ENCODE measurements around the gene EFCAB8.

DNA sequence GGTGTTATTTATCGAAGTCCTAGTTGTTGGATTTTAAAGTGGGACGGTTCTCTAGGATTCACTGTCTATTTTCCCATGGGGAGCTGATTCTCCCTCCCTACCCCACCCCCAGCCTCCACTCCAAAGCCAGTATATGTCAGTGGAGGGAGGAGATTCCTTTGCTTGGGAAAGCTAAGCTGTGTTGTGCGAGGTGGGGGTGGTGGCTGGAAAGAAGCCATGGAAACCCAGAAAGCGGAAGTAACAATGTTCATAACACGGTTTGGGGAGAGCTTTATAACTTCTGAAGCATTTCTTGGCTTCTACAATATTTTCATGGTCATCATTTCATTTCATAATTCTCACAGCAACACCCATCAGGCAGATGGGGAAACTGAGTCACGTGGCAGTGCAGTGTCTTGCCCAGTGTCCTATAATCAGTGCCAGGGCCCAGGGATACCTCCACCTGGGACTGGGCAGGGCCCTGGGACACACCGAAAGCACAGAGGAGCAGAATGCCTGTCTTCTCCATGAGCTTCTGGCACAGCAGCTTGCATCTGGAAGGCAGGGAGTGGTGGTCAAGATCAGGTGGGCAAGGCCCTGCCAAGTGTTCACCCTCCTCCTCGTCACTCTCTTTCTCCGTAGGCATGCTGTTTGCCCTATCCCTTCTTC, 141.0 kb downstream of the EFCAB8 start:
- TF ChIP-seq, protein P1, sequence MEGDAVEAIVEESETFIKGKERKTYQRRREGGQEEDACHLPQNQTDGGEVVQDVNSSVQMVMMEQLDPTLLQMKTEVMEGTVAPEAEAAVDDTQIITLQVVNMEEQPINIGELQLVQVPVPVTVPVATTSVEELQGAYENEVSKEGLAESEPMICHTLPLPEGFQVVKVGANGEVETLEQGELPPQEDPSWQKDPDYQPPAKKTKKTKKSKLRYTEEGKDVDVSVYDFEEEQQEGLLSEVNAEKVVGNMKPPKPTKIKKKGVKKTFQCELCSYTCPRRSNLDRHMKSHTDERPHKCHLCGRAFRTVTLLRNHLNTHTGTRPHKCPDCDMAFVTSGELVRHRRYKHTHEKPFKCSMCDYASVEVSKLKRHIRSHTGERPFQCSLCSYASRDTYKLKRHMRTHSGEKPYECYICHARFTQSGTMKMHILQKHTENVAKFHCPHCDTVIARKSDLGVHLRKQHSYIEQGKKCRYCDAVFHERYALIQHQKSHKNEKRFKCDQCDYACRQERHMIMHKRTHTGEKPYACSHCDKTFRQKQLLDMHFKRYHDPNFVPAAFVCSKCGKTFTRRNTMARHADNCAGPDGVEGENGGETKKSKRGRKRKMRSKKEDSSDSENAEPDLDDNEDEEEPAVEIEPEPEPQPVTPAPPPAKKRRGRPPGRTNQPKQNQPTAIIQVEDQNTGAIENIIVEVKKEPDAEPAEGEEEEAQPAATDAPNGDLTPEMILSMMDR (IDR thresholded peaks at IDR 0.05) = no peak
- TF ChIP-seq POLR2A (IDR thresholded peaks at IDR 0.05) = no peak

Data from body of pancreas (tissue), 4 donors.